ENCODE measurements around the gene IKZF1.

The IKZF1 gene

GRCh38 chr7:50415844-50416364 lies 111.4 kb downstream of the IKZF1 start:
- Histone ChIP-seq H3K36me3 (ENCODE audit: insufficient read depth, insufficient read length, low read length) (no peaks in the 10 kb centered on the region), H3K4me1 (ENCODE audit: insufficient read depth, insufficient read length) (peaks cover 2% of the 10 kb centered on the region), H3K27me3 (ENCODE audit: insufficient read depth, insufficient read length) (no peaks in the 10 kb centered on the region), H3K9me3 (ENCODE audit: insufficient read depth, low read length) (no peaks in the 10 kb centered on the region), H3K4me3 (ENCODE audit: insufficient read length, low read depth) (no peak overlapping the region), H3K9ac (ENCODE audit: insufficient read length, low read depth) (no peak overlapping the region)
- no peak for DNase-seq (ENCODE audit: low read depth, low spot score)
- TF ChIP-seq SUZ12 (IDR thresholded peaks at IDR 0.05; ENCODE audit: extremely low read depth, insufficient read depth, insufficient read length) (no peak), YY1 (IDR thresholded peaks at IDR 0.05; ENCODE audit: insufficient read depth, insufficient read length) (no peak), ZNF274 (IDR thresholded peaks at IDR 0.05; ENCODE audit: low read depth, low read length) (no peak)

GRCh38 chr7:50416527-50417182 lies 112.1 kb downstream of the IKZF1 start:
- Histone ChIP-seq H3K9ac (ENCODE audit: insufficient read length, low read depth) (no peak overlapping the region), H3K4me3 (ENCODE audit: insufficient read length, low read depth) (no peak overlapping the region), H3K36me3 (ENCODE audit: insufficient read depth, insufficient read length, low read length) (no peaks in the 10 kb centered on the region), H3K4me1 (ENCODE audit: insufficient read depth, insufficient read length) (peaks cover 2% of the 10 kb centered on the region), H3K27me3 (ENCODE audit: insufficient read depth, insufficient read length) (no peaks in the 10 kb centered on the region), H3K9me3 (ENCODE audit: insufficient read depth, low read length) (no peaks in the 10 kb centered on the region)
- no peak for TF ChIP-seq YY1 (IDR thresholded peaks at IDR 0.05; ENCODE audit: insufficient read depth, insufficient read length)
- TF ChIP-seq ZNF274 (IDR thresholded peaks at IDR 0.05; ENCODE audit: low read depth, low read length): no peak
- no peak for TF ChIP-seq SUZ12 (IDR thresholded peaks at IDR 0.05; ENCODE audit: extremely low read depth, insufficient read depth, insufficient read length)
- no peak for DNase-seq (ENCODE audit: low read depth, low spot score)

GRCh38 chr7:50418086-50418515 lies 113.6 kb downstream of the IKZF1 start:
- no peak overlapping the region for H3K9ac ChIP-seq (ENCODE audit: insufficient read length, low read depth)
- H3K4me3 ChIP-seq (ENCODE audit: insufficient read length, low read depth): no peak overlapping the region
- TF ChIP-seq YY1 (IDR thresholded peaks at IDR 0.05; ENCODE audit: insufficient read depth, insufficient read length) (no peak), ZNF274 (IDR thresholded peaks at IDR 0.05; ENCODE audit: low read depth, low read length) (no peak), SUZ12 (IDR thresholded peaks at IDR 0.05; ENCODE audit: extremely low read depth, insufficient read depth, insufficient read length) (no peak)
- H3K27me3 ChIP-seq (ENCODE audit: insufficient read depth, insufficient read length): no peaks in the 10 kb centered on the region
- H3K36me3 ChIP-seq (ENCODE audit: insufficient read depth, insufficient read length, low read length): no peaks in the 10 kb centered on the region
- H3K9me3 ChIP-seq (ENCODE audit: insufficient read depth, low read length): no peaks in the 10 kb centered on the region
- peaks cover 2% of the 10 kb centered on the region for H3K4me1 ChIP-seq (ENCODE audit: insufficient read depth, insufficient read length)
- peak; percentile 94 for DNase-seq (ENCODE audit: low read depth, low spot score)

- no peak for DNase-seq (ENCODE audit: low read depth, low spot score)
- no peaks in the 10 kb centered on the region for H3K27me3 ChIP-seq (ENCODE audit: insufficient read depth, insufficient read length)
- H3K9me3 ChIP-seq (ENCODE audit: insufficient read depth, low read length): no peaks in the 10 kb centered on the region
- no peaks in the 10 kb centered on the region for H3K36me3 ChIP-seq (ENCODE audit: insufficient read depth, insufficient read length, low read length)
- H3K4me3 ChIP-seq (ENCODE audit: insufficient read length, low read depth): no peak overlapping the region
- no peak for TF ChIP-seq YY1 (IDR thresholded peaks at IDR 0.05; ENCODE audit: insufficient read depth, insufficient read length)
- no peak for TF ChIP-seq SUZ12 (IDR thresholded peaks at IDR 0.05; ENCODE audit: extremely low read depth, insufficient read depth, insufficient read length)
- no peak for TF ChIP-seq ZNF274 (IDR thresholded peaks at IDR 0.05; ENCODE audit: low read depth, low read length)
- no peak overlapping the region for H3K9ac ChIP-seq (ENCODE audit: insufficient read length, low read depth)
- peaks cover 2% of the 10 kb centered on the region for H3K4me1 ChIP-seq (ENCODE audit: insufficient read depth, insufficient read length)
Observed at GRCh38 chr7:50418526-50419290, 114.2 kb downstream of the IKZF1 start.

- H3K4me3 ChIP-seq (ENCODE audit: insufficient read length, low read depth): no peak overlapping the region
- H3K4me1 ChIP-seq (ENCODE audit: insufficient read depth, insufficient read length): peaks cover 2% of the 10 kb centered on the region
- no peaks in the 10 kb centered on the region for H3K9me3 ChIP-seq (ENCODE audit: insufficient read depth, low read length)
- TF ChIP-seq SUZ12 (IDR thresholded peaks at IDR 0.05; ENCODE audit: extremely low read depth, insufficient read depth, insufficient read length) (no peak), YY1 (IDR thresholded peaks at IDR 0.05; ENCODE audit: insufficient read depth, insufficient read length) (no peak), ZNF274 (IDR thresholded peaks at IDR 0.05; ENCODE audit: low read depth, low read length) (no peak)
- no peaks in the 10 kb centered on the region for H3K36me3 ChIP-seq (ENCODE audit: insufficient read depth, insufficient read length, low read length)
- peak; percentile 36 for DNase-seq (ENCODE audit: low read depth, low spot score)
- H3K9ac ChIP-seq (ENCODE audit: insufficient read length, low read depth): no peak overlapping the region
- no peaks in the 10 kb centered on the region for H3K27me3 ChIP-seq (ENCODE audit: insufficient read depth, insufficient read length)
Observed at GRCh38 chr7:50421043-50421442, 116.5 kb downstream of the IKZF1 start.

GRCh38 chr7:50422858-50423257 lies 118.3 kb downstream of the IKZF1 start:
- DNase-seq (ENCODE audit: low read depth, low spot score): no peak
- H3K36me3 ChIP-seq (ENCODE audit: insufficient read depth, insufficient read length, low read length): no peaks in the 10 kb centered on the region
- H3K4me3 ChIP-seq (ENCODE audit: insufficient read length, low read depth): no peak overlapping the region
- H3K9me3 ChIP-seq (ENCODE audit: insufficient read depth, low read length): no peaks in the 10 kb centered on the region
- peaks cover 2% of the 10 kb centered on the region for H3K4me1 ChIP-seq (ENCODE audit: insufficient read depth, insufficient read length)
- TF ChIP-seq ZNF274 (IDR thresholded peaks at IDR 0.05; ENCODE audit: low read depth, low read length) (no peak), SUZ12 (IDR thresholded peaks at IDR 0.05; ENCODE audit: extremely low read depth, insufficient read depth, insufficient read length) (no peak), YY1 (IDR thresholded peaks at IDR 0.05; ENCODE audit: insufficient read depth, insufficient read length) (no peak)
- H3K9ac ChIP-seq (ENCODE audit: insufficient read length, low read depth): no peak overlapping the region
- no peaks in the 10 kb centered on the region for H3K27me3 ChIP-seq (ENCODE audit: insufficient read depth, insufficient read length)

- H3K4me1 ChIP-seq (ENCODE audit: insufficient read depth, insufficient read length): no peaks in the 10 kb centered on the region
- TF ChIP-seq SUZ12 (IDR thresholded peaks at IDR 0.05; ENCODE audit: extremely low read depth, insufficient read depth, insufficient read length) (no peak), ZNF274 (IDR thresholded peaks at IDR 0.05; ENCODE audit: low read depth, low read length) (no peak), YY1 (IDR thresholded peaks at IDR 0.05; ENCODE audit: insufficient read depth, insufficient read length) (no peak)
- DNase-seq (ENCODE audit: low read depth, low spot score): no peak
- H3K27me3 ChIP-seq (ENCODE audit: insufficient read depth, insufficient read length): no peaks in the 10 kb centered on the region
- H3K36me3 ChIP-seq (ENCODE audit: insufficient read depth, insufficient read length, low read length): no peaks in the 10 kb centered on the region
- H3K9ac ChIP-seq (ENCODE audit: insufficient read length, low read depth): no peak overlapping the region
- no peak overlapping the region for H3K4me3 ChIP-seq (ENCODE audit: insufficient read length, low read depth)
- H3K9me3 ChIP-seq (ENCODE audit: insufficient read depth, low read length): no peaks in the 10 kb centered on the region
Observed at GRCh38 chr7:50423860-50424259, 119.3 kb downstream of the IKZF1 start.
